Sigmoid colon (tissue), 7 donors: Measurements from ENCODE around the gene ARHGAP9. TPM values are rescaled to one million over a fixed set of nuclear protein-coding genes. Genes with fewer than 3 reads are reported as not detected.
A peak's percentile ranks its signal among the peaks of the same experiment; 100 is the strongest.

Experiments used
- DNase-seq: peaks from one replicate; pipeline ENCODE4 v3.0.0-alpha.2; 2019
- H3K27ac ChIP-seq, 4 donors: fragments of 200-600 bp; sonication (generic); one replicate each; pipeline ENCODE4 v1.5.1; 2016 to 2019; ENCODE audit warnings: mild to moderate bottlenecking in 1 of 4
- H3K27me3 ChIP-seq, 3 donors: fragments of 200-600 bp; sonication (generic); one replicate each; pipeline ENCODE4 v1.5.1; 2019; ENCODE audit warnings: mild to moderate bottlenecking in 1 of 3
- H3K36me3 ChIP-seq, 4 donors: fragments of 200-600 bp; sonication (generic); one replicate each; pipeline ENCODE4 v1.5.1; 2016 to 2019
- H3K4me1 ChIP-seq, 4 donors: fragments of 200-600 bp; sonication (generic); one replicate each; pipeline ENCODE4 v1.5.1; 2017 to 2019
- H3K4me3 ChIP-seq, 4 donors: fragments of 200-600 bp; sonication (generic); one replicate each; pipeline ENCODE4 v1.5.1; 2017 to 2019; ENCODE audit warnings: mild to moderate bottlenecking in 2 of 4, moderate library complexity in 1 of 4
- H3K9me3 ChIP-seq, 4 donors: fragments of 200-600 bp in 3 of 4; sonication (generic) in 3 of 4; one replicate each; pipeline versions ENCODE4 v1.5.1 to v1.6.1; 2013 to 2019
- CTCF ChIP-seq, 4 experiments: fragments of 450-650 bp in 3 of 4; fragments of 200-600 bp in 1 of 4; IDR thresholded peaks; one replicate each; pipeline ENCODE4 v1.5.1; 2016 to 2019; ENCODE audit warnings: antibody characterized with exemption in 4 of 4, mild to moderate bottlenecking in 3 of 4, moderate library complexity in 2 of 4
- EP300 ChIP-seq, 4 donors: sonication (generic); formaldehyde crosslinking; IDR thresholded peaks; one replicate each; pipeline ENCODE4 v1.6.1; 2017; ENCODE audit warnings: antibody characterized with exemption in 4 of 4
- POLR2A ChIP-seq, 2 donors: fragments of 450-650 bp; IDR thresholded peaks; one replicate each; pipeline ENCODE4 v1.6.1; 2016; ENCODE audit warnings: antibody characterized with exemption in 2 of 2, mild to moderate bottlenecking in 2 of 2, moderate library complexity in 2 of 2
- POLR2AphosphoS5 ChIP-seq, 4 donors: sonication (generic); formaldehyde crosslinking; IDR thresholded peaks; one replicate each; pipeline ENCODE4 v1.6.1; 2017; ENCODE audit warnings: antibody characterized with exemption in 4 of 4
- WGBS, 2 donors: extraction: QIAGEN DNeasy Blood & Tissue Kit; methylation state at CpG; one replicate each; pipeline ENCODE4 v1.1.7; 2013; 5-methylcytosine and 5-hydroxymethylcytosine counted together
- intact Hi-C: fragments of 100-400 bp; cut with DNase I; formaldehyde crosslinking; loops from one replicate; pipeline ENCODE4 v1.15.1; 2023
- polyA plus RNA-seq, 3 donors: library from polyadenylated mRNA; stranded (reverse); fragments of 200-250 nt; gene quantifications; one replicate each; pipeline ENCODE4 v1.2.3, GENCODE V29; 2013
- total RNA-seq, 4 donors: library from RNA; depleted of rRNA; stranded (reverse); fragments of >200 nt; gene quantifications; one replicate each; pipeline ENCODE4 v1.1.0, GENCODE V29; 2016
- donor health status: healthy with polysubstance abuse.
- donor health status: Bipolar disorder and iron deficiency.
- donor health status: healthy.

The ARHGAP9 gene
- total and polyA plus RNA-seq, 7 donors: 4.3 to 54.7 (median 6.6) TPM

GRCh38 chr12:57479043-57479375, 657 bp downstream of the ARHGAP9 start:
- Histone ChIP-seq H3K4me3 (no peak overlapping the region), H3K4me1 (peaks cover 0 to 20% (median 17%) of the 10 kb centered on the region in 4 donors), H3K9me3 (no peaks in the 10 kb centered on the region), H3K27ac (peak overlapping the region in 1 of 4 donors; percentile 43), H3K36me3 (no peaks in the 10 kb centered on the region), H3K27me3 (peaks cover 27 to 49% (median 41%) of the 10 kb centered on the region in 3 donors)
- TF ChIP-seq EP300 (IDR thresholded peaks at IDR 0.05): no peak
- no peak for TF ChIP-seq POLR2A (IDR thresholded peaks at IDR 0.05)
- no peak for TF ChIP-seq POLR2AphosphoS5 (IDR thresholded peaks at IDR 0.05)
- no peak for TF ChIP-seq CTCF (IDR thresholded peaks at IDR 0.05)
- 82 to 84% methylated on average over 10 of the region's 10 CpGs for WGBS, 2 donors
- intact Hi-C loops: no loop called here
- no peak for DNase-seq

- TF ChIP-seq CTCF (IDR thresholded peaks at IDR 0.05): no peak
- no peak for TF ChIP-seq POLR2A (IDR thresholded peaks at IDR 0.05)
- no peak for TF ChIP-seq EP300 (IDR thresholded peaks at IDR 0.05)
- no peak for TF ChIP-seq POLR2AphosphoS5 (IDR thresholded peaks at IDR 0.05)
- Histone ChIP-seq H3K36me3 (no peaks in the 10 kb centered on the region), H3K4me3 (peak overlapping the region in 2 of 4 donors; percentile 41 to 47), H3K27me3 (peaks cover 27 to 58% (median 44%) of the 10 kb centered on the region in 3 donors), H3K4me1 (peaks cover 0 to 20% (median 17%) of the 10 kb centered on the region in 4 donors), H3K9me3 (no peaks in the 10 kb centered on the region), H3K27ac (peak overlapping the region; percentile 28 to 59 (median 42))
- intact Hi-C loops: no loop called here
- 48 to 54% methylated on average over 12 of the region's 12 CpGs for WGBS, 2 donors
- no peak for DNase-seq
Observed at GRCh38 chr12:57477710-57478681, 1.7 kb downstream of the ARHGAP9 start.

- H3K9me3 ChIP-seq: no peaks in the 10 kb centered on the region
- peak overlapping the region in 2 of 4 donors; percentile 41 to 47 for H3K4me3 ChIP-seq
- peak overlapping the region in 3 of 4 donors; percentile 40 to 59 (median 43) for H3K27ac ChIP-seq
- peaks cover 27 to 66% (median 44%) of the 10 kb centered on the region in 3 donors for H3K27me3 ChIP-seq
- H3K36me3 ChIP-seq: no peaks in the 10 kb centered on the region
- no peak for TF ChIP-seq POLR2AphosphoS5 (IDR thresholded peaks at IDR 0.05)
- peaks cover 0 to 20% (median 17%) of the 10 kb centered on the region in 4 donors for H3K4me1 ChIP-seq
- DNase-seq: no peak
- 49 to 78% methylated on average over 15 of the region's 15 CpGs for WGBS, 2 donors
- intact Hi-C loops: no loop called here
Observed at GRCh38 chr12:57476993-57477709, 2.5 kb downstream of the ARHGAP9 start.

- Histone ChIP-seq H3K4me3 (peak overlapping the region; percentile 14 to 47 (median 34)), H3K4me1 (peaks cover 0 to 20% (median 17%) of the 10 kb centered on the region in 4 donors), H3K9me3 (no peaks in the 10 kb centered on the region), H3K36me3 (no peaks in the 10 kb centered on the region), H3K27ac (peak overlapping the region in 1 of 4 donors; percentile 43), H3K27me3 (peaks cover 27 to 71% (median 44%) of the 10 kb centered on the region in 3 donors)
- WGBS, 2 donors: 13 to 19% methylated on average over 29 of the region's 29 CpGs
- intact Hi-C loops: no loop called here
- DNase-seq: no peak
- TF ChIP-seq CTCF (IDR thresholded peaks at IDR 0.05) (no peak), POLR2A (IDR thresholded peaks at IDR 0.05) (no peak), EP300 (IDR thresholded peaks at IDR 0.05) (no peak)
Observed at GRCh38 chr12:57476162-57476992, 3.3 kb downstream of the ARHGAP9 start.
